Erythroblast (primary cell): ENCODE measurements around the gene WNT3A.
"Not testable (repeated sequence)": the region's sequence is repeated elsewhere in the genome, so short reads cannot be mapped to it uniquely, and the experiment has no call there.

Experiments used
- DNase-seq, 2 experiments: peaks; one replicate each; lab custom pipeline; 2025; lab: John Stamatoyannopoulos, UW
- GATA1 ChIP-seq: IDR thresholded peaks from 2 replicates; pipeline ENCODE4 v1.6.1; 2011; ENCODE audit warnings: low read depth, mild to moderate bottlenecking, control low read depth, low read length, moderate library complexity
- POLR2A ChIP-seq: IDR thresholded peaks from 2 replicates; pipeline ENCODE4 v1.6.1; 2011; ENCODE audit warnings: mild to moderate bottlenecking, low read length

WNT3A gene

DNA sequence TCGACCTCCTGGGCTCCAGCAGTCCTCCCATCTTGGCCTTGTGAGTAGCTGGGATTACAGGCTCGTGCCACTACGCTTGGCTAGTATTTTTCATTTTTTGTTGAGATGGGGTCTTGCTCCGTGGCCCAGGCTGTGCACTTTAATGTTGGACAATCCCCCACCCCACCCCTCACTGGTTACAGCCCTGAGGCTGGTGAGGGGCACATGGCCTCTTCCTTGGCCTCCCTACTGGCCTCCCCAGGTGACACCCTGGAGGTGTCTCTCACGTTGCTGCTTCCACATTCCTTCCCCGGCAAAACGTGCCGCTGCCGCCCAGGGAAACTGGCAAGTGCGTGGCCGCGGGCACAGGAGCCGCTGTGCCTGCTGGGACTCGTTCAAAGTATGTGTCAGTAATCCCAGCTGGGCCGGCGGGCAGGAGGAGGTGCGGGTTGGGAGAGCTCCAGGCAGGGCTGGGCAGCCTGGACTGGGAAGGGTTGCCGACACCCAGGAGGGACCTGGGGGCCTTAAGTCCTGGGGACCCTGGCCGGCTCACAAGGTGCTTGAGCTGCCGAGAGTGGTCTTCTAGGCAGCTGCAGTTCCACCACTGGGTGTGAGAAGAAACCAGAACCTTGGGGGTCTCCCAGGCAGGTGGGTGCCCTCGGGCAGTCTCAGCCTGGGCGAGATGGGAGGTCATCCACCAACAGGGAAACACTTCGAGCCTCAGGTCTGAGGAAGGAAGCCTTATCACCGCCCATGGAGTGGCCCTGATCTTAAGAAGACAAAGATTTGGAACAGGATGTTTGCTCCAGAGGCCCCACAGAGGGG is 6.5 kb downstream of the WNT3A start:
- no peak for DNase-seq
- TF ChIP-seq GATA1, result no peak
- no peak for TF ChIP-seq POLR2A

- no peak for TF ChIP-seq POLR2A
- TF ChIP-seq GATA1, result no peak
- no peak for DNase-seq
These were observed 7.4 kb downstream of the WNT3A start for GRCh38 chr1:228013935-228014930.

GRCh38 chr1:228015276-228016180 is 8.7 kb downstream of the WNT3A start:
- DNase-seq, result no peak

GRCh38 chr1:228016181-228016510 is 9.3 kb downstream of the WNT3A start:
- no peak for DNase-seq
- no peak for TF ChIP-seq POLR2A
- no peak for TF ChIP-seq GATA1

More at GRCh38 chr1:228015276-228016180, 8.7 kb downstream of the WNT3A start:
- TF ChIP-seq GATA1, result no peak
- no peak for TF ChIP-seq POLR2A

GRCh38 chr1:228016653-228017355 is 10.0 kb downstream of the WNT3A start:
- no peak for TF ChIP-seq GATA1
- TF ChIP-seq POLR2A, result no peak
- DNase-seq, result no peak

DNA sequence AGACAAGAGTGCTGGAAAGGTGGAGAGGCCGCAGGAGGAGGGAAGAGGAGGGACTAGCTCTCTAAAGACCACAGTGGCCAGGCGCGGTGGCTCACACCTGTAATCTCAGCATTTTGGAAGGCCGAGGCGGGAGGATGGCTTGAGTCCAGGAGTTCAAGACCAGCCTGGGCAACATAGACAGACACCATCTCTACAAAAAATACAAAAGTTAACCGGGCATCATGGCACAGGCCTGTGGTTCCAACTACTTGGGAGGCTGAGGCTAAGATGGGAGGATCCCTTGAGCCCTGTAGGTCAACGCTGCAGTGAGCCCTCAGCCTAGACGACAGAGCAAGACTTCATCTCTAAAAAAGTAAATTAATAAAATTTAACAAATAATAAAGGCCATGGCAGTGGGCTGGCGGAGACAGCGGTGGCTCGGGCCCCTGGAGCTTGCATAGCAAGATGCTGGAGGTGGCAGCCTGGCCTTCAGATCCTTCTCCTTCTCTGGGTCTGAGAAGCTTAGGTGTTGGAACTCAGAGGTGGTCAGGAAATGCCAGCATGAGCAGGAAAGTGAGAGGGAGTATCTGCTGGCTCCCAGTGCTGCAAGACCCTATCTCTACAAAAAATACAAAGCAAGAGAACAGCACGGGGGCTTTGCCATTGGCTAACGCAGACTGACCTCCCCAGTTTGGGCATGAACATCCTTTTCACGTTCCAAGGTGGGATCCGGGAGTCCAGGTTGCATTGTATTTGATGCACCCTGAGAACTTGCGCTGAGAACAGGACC is 10.7 kb downstream of the WNT3A start:
- DNase-seq, result no peak
- TF ChIP-seq POLR2A (no peak), GATA1 (no peak)

GRCh38 chr1:228018125-228018398 is 11.3 kb downstream of the WNT3A start:
- TF ChIP-seq POLR2A, result no peak
- TF ChIP-seq GATA1, result no peak
- DNase-seq, result no peak

DNA sequence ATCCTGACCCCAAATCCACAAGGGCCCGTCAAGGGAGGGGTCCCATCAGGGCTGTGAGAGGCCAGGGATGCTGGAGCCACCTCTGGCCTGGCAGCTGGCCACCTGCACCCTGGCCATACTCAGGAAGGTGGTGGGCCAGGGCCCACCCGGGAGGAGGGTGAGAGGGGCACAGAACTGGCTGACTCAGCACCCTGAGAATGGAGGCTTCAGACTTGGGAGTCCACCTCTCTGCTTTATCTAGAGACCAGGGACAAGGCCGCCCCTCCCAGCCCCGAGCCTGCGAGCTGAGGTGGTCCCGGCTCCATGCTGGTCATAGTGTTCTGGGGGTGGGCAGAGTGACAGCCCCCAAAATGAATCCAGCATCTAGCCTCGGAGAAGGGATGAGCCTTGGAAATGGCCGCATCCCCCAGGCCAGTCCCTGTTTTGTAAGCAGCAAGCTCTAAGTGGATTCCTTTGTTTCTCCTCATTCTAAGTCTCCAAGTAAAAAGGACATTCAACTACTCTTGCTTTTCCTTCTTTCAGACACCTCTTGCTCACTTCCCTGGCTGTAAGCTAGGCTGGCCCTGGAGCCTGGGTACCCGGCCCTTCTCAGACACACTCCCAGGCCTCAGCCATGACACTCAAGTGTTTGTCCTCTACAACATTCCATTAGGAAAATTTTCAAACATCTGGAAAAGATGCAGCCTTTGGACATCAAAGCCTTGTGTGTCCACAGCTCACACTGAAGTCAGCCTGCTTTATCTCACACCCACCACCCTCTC is 12.3 kb downstream of the WNT3A start:
- DNase-seq, result no peak
- no peak for TF ChIP-seq POLR2A
- no peak for TF ChIP-seq GATA1

DNA sequence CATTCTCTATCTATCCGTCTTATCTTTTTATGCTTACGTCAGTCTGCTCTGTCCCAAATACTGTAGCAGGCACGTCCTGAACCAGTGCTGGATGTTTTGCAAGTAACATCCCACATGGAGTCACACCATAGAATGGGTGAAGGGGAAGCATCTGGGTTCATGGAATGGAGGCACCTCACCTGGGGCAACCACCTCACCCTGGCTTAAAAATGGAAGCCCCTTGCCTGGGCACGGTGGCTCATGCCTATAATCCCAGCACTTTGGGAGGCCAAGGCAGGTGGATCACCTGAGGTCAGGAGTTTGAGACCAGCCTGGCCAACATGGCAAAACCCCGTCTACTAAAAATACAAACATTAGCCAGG is 12.9 kb downstream of the WNT3A start:
- not testable (repeated sequence) for DNase-seq

- TF ChIP-seq GATA1 (no peak), POLR2A (no peak)
- no peak for DNase-seq
These were observed 14.0 kb downstream of the WNT3A start for GRCh38 chr1:228020686-228021354.

DNA sequence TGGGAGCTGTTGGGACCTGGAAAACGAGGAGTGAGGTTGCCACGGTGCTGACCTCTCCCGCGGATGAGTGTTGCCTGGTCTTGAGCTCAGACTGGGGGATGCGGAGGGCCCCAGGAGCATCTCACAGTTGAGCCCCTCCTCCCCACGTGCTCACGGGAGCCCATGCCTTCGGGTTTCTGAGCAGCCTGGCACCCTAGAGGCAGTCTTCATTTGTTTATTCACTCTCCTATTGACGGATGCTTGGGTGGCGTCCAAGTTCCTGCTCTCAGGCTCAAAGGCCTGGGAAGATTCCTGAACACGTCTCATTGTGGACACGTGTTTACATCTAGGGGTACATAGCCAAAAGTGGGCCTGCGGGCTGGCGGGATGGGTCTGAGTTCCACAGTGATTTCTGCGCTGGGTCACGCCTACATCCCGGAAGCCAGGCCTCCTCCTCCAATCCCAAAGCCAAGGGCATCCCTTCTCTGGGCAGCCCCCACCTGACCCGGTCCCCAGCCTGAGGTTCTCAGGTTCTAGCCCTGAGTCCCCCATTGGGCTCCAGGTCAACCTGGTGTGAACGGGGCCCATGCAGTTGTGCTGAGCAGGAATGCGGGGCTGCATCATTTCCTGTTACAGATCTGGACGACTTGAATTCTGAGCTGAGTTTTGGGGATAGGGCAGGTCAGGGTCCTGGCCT is 14.7 kb downstream of the WNT3A start:
- TF ChIP-seq POLR2A, result no peak
- no peak for TF ChIP-seq GATA1

More for the DNA sequence above, 14.7 kb downstream of the WNT3A start:
- DNase-seq, result no peak
